Activated naive CD8-positive, alpha-beta T cell treated with anti-CD3 and anti-CD28 coated beads, Interleukin-2, amount 10 ng/mL, durations not matched to agents 7 days and 5 days (primary cell): ENCODE data around the gene ZNF831. TPM values are rescaled to one million over a fixed set of nuclear protein-coding genes. Genes with fewer than 3 reads are reported as not detected.
A peak's percentile ranks its signal among the peaks of the same experiment; 100 is the strongest.

Experiments used
- ATAC-seq: fragments of 150-1000 bp; cut with Tn5 transposase; one replicate; pipeline ENCODE4 v1.10.0; 2021; ENCODE audit warnings: low read depth, moderate library complexity
- POLR2A ChIA-PET: fragments of 350-600 bp; sonication (Branson Sonifier 250); formaldehyde crosslinking; loops from one replicate; lab custom pipeline; 2021; ENCODE audit warnings: antibody characterized with exemption; lab: Charles Lee
- DNase-seq: peaks from one replicate; pipeline ENCODE4 v3.0.0; 2021
- H3K27ac Mint-ChIP-seq: one replicate; pipeline ENCODE4 v1.8.0; 2022; ENCODE audit warnings: mild to moderate bottlenecking, mixed read lengths
- H3K27me3 Mint-ChIP-seq: one replicate; pipeline ENCODE4 v1.8.0; 2022; ENCODE audit warnings: mild to moderate bottlenecking, moderate library complexity, mixed read lengths
- H3K36me3 Mint-ChIP-seq: one replicate; pipeline ENCODE4 v1.8.0; 2021; ENCODE audit warnings: mild to moderate bottlenecking, mixed read lengths
- H3K4me1 Mint-ChIP-seq: one replicate; pipeline ENCODE4 v1.8.0; 2021; ENCODE audit warnings: mixed read lengths
- H3K4me3 Mint-ChIP-seq: one replicate; pipeline ENCODE4 v1.8.0; 2022; ENCODE audit warnings: mild to moderate bottlenecking, moderate library complexity, mixed read lengths
- H3K9me3 Mint-ChIP-seq: one replicate; pipeline ENCODE4 v1.8.0; 2021; ENCODE audit warnings: mixed read lengths
- total RNA-seq, 2 experiments: library from RNA; stranded (reverse); gene quantifications; one replicate each; pipeline ENCODE4 v1.2.3, GENCODE V29; 2021

ZNF831 gene
- total RNA-seq, 2 experiments from 2014 or later: 15.9 to 16.3 TPM

DNA sequence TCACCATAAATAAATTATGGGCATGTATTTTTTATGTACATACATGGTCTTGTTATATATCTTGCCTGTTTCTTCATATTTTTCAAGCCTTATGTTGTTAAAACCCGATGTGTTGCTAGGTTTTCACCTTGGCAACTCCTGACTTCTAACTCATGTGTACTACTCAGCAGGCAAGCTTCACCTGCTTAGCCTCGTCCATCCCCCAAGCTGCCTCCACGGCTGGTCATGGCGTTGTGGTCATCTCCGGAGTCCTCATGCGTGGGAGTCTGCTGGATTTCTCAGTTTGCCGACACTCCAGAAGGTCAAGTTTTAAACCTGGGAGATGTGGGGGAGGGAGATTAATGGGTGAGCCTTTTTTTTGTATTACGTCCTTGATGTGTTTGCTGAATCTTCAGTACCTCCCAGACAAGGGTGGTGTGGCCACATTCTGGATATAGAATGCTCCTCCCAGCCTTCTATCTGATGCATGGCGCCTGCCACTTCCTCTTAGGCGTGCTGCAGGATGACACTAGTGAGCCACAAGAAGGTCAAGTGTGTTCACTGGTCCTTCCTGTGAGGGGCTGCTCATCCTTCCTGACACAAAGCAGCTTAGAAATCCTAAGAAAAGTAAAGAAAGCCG lies 110.2 kb downstream of the ZNF831 start:
- no peak for DNase-seq
- H3K36me3 Mint-ChIP-seq: no peaks in the 10 kb centered on the region
- peak; percentile 76 for ATAC-seq
- peak overlapping the region; percentile 68 for H3K27ac Mint-ChIP-seq
- peak overlapping the region; percentile 4 for H3K4me3 Mint-ChIP-seq
- POLR2A ChIA-PET: no interaction called here
- H3K9me3 Mint-ChIP-seq: no peaks in the 10 kb centered on the region
- peaks cover 35% of the 10 kb centered on the region for H3K4me1 Mint-ChIP-seq
- H3K27me3 Mint-ChIP-seq: peaks cover 7% of the 10 kb centered on the region

DNA sequence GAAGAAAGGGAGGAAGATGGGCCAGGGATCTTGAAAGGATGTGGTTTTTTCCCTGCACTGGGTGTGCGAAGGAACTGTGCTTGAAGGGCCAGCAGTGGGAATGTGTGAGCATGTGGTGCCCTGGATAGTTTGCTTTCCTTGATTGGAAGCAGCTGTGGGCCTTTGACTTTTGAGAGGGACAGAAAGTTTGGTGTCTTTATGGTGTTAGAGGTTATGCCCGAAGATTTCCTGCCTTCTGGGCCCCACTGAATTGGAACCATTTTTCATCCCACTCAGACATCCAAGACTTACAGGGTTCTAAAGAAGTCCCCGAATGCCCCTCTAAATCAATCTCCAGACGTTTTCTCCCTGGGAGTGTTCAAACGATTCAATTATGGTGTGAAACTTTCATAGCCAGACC lies 113.3 kb downstream of the ZNF831 start:
- no peaks in the 10 kb centered on the region for H3K36me3 Mint-ChIP-seq

DNA sequence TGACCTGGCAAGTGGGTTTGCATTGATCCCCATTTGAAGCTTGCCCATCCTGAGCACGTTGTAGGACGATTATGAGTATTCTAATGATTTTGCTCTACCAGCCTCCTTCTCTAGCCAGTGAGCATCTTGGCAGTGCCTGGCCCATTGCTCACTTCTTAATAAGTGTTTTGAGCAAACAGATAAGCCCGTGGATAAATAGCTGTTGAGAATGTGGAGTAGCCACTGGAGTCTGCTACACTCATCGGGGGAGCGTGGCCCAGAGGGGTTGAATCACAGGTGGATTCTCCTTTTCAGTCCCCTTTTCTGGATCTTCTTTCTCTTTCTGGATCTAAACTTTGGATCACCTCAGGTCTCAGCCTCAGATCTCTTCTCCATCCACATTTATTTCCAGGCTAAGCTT lies 120.8 kb downstream of the ZNF831 start:
- Mint-ChIP-seq H3K4me1 (no peaks in the 10 kb centered on the region), H3K27ac (no peak overlapping the region), H3K9me3 (no peaks in the 10 kb centered on the region), H3K4me3 (no peak overlapping the region), H3K36me3 (no peaks in the 10 kb centered on the region), H3K27me3 (peaks cover 16% of the 10 kb centered on the region)
- POLR2A ChIA-PET: no interaction called here
- ATAC-seq (no peak), DNase-seq (no peak)

More for the DNA sequence above, 113.3 kb downstream of the ZNF831 start:
- peaks cover 5% of the 10 kb centered on the region for H3K27me3 Mint-ChIP-seq
- no peaks in the 10 kb centered on the region for H3K9me3 Mint-ChIP-seq
- ATAC-seq (no peak), DNase-seq (no peak)
- peak overlapping the region; percentile 21 for H3K27ac Mint-ChIP-seq
- POLR2A ChIA-PET: interaction anchor here (0.6 kb wide), 1 partner anchor 1636 kb away, joined by 4 read pairs; no protein-coding TSS in a partner anchor
- peaks cover 23% of the 10 kb centered on the region for H3K4me1 Mint-ChIP-seq
- no peak overlapping the region for H3K4me3 Mint-ChIP-seq

DNA sequence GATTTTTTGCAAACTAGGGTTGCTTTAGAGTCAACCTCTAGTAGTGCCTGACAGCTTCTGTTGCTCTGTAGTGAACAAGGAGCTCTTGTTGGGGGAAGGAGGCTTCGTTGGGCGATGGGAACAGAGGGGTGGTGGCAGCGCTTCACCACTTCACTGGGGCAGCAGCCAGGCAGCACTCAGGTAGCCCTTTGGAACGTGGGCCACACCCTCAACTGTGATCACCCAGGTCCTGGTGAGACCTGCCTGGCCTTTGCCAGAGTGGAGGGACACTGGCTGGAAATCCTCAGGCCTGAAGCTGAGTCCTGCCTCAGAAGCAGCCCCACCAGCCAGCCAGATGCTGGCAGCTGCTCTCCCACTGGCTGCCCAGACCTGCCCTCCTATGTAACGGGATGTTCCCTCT lies 126.4 kb downstream of the ZNF831 start:
- Mint-ChIP-seq H3K27ac (no peak overlapping the region), H3K36me3 (no peaks in the 10 kb centered on the region), H3K4me3 (no peak overlapping the region), H3K4me1 (peaks cover 3% of the 10 kb centered on the region), H3K27me3 (peaks cover 7% of the 10 kb centered on the region), H3K9me3 (no peaks in the 10 kb centered on the region)
- ATAC-seq (no peak), DNase-seq (no peak)
- POLR2A ChIA-PET: no interaction called here

DNA sequence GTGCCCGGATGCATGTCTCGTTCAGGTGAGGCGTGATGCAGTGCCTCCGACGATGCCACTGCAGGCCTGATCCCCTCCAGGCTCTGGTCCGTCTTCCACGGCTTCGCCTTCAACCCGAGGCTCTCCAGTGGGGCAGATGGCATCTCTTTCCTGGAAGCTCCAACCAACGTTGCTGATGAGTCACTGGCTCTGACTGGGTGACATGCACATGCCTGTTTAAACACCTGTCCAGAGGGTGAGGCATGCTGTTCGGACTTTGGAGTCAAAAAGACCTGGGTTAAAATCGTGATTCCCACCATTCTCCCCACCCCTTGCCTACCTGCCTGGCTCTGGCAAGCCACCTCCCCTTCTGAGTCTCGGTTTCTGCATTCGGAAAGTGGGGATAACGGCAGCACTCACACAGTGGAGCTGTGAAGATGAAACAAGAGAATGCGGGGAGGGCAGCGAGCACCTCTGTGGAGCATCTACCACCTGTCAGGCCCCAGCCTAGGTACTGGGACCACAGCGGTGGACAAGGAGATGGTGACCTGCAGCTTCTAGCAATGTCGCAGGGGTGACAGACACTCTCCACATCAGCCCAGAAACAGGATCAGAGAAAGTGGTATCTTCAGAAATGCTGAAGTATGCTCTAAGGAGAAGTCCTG lies 128.2 kb downstream of the ZNF831 start:
- no peak overlapping the region for H3K27ac Mint-ChIP-seq
- H3K4me1 Mint-ChIP-seq: peaks cover 3% of the 10 kb centered on the region
- ATAC-seq (no peak), DNase-seq (no peak)
- POLR2A ChIA-PET: no interaction called here
- peaks cover 21% of the 10 kb centered on the region for H3K27me3 Mint-ChIP-seq
- no peaks in the 10 kb centered on the region for H3K36me3 Mint-ChIP-seq
- no peak overlapping the region for H3K4me3 Mint-ChIP-seq
- H3K9me3 Mint-ChIP-seq: no peaks in the 10 kb centered on the region

- POLR2A ChIA-PET: no interaction called here
- Mint-ChIP-seq H3K9me3 (no peaks in the 10 kb centered on the region), H3K4me3 (no peak overlapping the region), H3K27me3 (peaks cover 46% of the 10 kb centered on the region), H3K27ac (no peak overlapping the region), H3K4me1 (peaks cover 3% of the 10 kb centered on the region), H3K36me3 (no peaks in the 10 kb centered on the region)
- ATAC-seq (no peak), DNase-seq (no peak)
Measured at GRCh38 chr20:59295531-59295930, 131.9 kb downstream of the ZNF831 start.

DNA sequence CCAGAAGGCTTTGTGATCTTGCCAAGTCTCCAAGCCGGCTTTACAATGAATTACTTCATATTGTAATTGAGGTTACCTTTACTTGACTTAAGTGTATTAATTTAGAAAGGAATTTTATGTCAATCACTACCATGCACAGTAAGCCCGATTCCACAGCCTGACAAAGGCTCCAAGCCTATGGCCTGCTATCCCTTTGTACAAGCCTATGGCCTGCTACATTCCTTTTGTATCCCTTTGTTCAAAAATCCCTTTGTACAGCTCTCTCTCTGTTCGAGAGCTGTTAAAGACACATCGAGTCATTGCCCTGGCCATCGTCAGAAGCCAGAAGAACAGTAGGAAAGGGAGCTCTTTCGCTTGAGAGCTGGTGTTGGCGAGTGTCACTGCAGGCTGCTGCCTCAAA lies 134.1 kb downstream of the ZNF831 start:
- DNase-seq (no peak), ATAC-seq (no peak)
- no peak overlapping the region for H3K4me3 Mint-ChIP-seq
- no peaks in the 10 kb centered on the region for H3K9me3 Mint-ChIP-seq
- POLR2A ChIA-PET: no interaction called here
- H3K27ac Mint-ChIP-seq: no peak overlapping the region
- H3K27me3 Mint-ChIP-seq: peaks cover 64% of the 10 kb centered on the region
- peaks cover 1% of the 10 kb centered on the region for H3K4me1 Mint-ChIP-seq
- H3K36me3 Mint-ChIP-seq: no peaks in the 10 kb centered on the region

GRCh38 chr20:59299945-59300332 lies 136.3 kb downstream of the ZNF831 start:
- Mint-ChIP-seq H3K27ac (no peak overlapping the region), H3K4me1 (peaks cover 2% of the 10 kb centered on the region), H3K4me3 (no peak overlapping the region), H3K36me3 (no peaks in the 10 kb centered on the region), H3K27me3 (peaks cover 75% of the 10 kb centered on the region), H3K9me3 (no peaks in the 10 kb centered on the region)
- no peak for DNase-seq
- POLR2A ChIA-PET: no interaction called here
- ATAC-seq: no peak

DNA sequence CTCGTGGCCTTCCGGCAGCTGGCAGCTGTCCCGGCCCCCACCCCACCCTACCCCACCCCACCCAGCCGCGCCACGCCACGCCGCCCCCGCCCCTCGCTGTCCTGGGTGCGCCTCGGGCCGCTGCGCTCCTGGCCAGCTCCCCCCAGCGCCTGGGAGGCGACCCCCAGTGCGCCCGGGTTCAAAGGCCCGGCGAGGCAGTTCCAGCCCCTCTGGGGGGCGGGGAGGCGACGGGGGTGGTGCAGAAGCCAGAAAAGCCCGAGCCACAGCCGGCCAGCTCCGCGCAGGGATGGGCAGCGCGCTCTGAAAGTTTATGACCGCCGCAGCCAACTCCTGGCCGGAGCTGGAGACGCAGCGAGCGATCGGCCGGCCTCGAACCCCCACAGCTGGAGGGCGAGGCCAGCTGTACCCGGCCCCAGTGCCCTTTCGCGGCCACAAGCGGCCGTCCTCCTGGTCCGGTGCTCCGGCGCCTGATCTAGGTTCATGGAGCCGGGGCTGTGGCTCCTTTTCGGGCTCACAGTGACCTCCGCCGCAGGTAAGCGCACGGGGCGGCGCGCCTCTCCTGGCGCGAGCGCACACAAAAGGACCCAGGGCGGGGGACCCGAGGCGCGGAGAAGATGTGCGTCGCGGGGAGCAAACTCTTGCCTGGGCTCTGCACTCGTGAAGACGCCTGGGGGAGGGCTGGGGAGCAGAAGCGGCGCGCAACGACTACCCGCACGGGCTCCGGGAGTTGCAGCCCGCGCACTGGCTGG lies 136.9 kb downstream of the ZNF831 start, which contains the start of gene EDN3:
Gene EDN3 (plus strand): TSS at position 279 of the 749 bp plus-strand sequence. CDS start 202 bp downstream, at position 481.
- ATAC-seq (no peak), DNase-seq (no peak)
- no peaks in the 10 kb centered on the region for H3K9me3 Mint-ChIP-seq
- H3K4me1 Mint-ChIP-seq: peaks cover 2% of the 10 kb centered on the region
- H3K27ac Mint-ChIP-seq: no peak within 1 kb of the TSS
- POLR2A ChIA-PET: no interaction called here
- H3K27me3 Mint-ChIP-seq: peaks cover 76% of the 10 kb centered on the region
- no peaks in the 10 kb centered on the region for H3K36me3 Mint-ChIP-seq
- H3K4me3 Mint-ChIP-seq: no peak within 1 kb of the TSS

DNA sequence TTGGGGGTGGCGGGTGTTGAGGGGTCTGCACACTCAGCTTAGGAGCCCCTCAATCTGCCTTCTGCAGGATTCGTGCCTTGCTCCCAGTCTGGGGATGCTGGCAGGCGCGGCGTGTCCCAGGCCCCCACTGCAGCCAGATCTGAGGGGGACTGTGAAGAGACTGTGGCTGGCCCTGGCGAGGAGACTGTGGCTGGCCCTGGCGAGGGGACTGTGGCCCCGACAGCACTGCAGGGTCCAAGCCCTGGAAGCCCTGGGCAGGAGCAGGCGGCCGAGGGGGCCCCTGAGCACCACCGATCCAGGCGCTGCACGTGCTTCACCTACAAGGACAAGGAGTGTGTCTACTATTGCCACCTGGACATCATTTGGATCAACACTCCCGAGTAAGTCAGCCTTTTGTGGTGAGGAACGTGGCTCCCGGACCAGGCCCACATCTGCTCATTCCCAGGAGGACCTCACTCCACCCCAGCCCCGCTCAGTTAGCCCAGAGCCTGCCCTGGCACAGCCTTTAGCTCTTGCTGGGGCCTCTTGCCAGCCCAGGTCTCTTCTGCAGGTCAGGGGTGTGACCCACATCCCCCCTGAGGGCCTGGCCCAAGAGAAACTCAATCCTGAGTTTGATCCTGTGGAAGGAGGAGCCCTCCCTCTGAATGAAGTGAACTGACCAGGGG lies 137.9 kb downstream of the ZNF831 start:
- H3K9me3 Mint-ChIP-seq: no peaks in the 10 kb centered on the region
- peaks cover 68% of the 10 kb centered on the region for H3K27me3 Mint-ChIP-seq
- no peak overlapping the region for H3K27ac Mint-ChIP-seq
- POLR2A ChIA-PET: no interaction called here
- ATAC-seq: no peak
- H3K36me3 Mint-ChIP-seq: no peaks in the 10 kb centered on the region
- no peak for DNase-seq
- H3K4me1 Mint-ChIP-seq: peaks cover 2% of the 10 kb centered on the region
- H3K4me3 Mint-ChIP-seq: no peak overlapping the region

- no peak overlapping the region for H3K4me3 Mint-ChIP-seq
- DNase-seq (no peak), ATAC-seq (no peak)
- no peak overlapping the region for H3K27ac Mint-ChIP-seq
- no peaks in the 10 kb centered on the region for H3K36me3 Mint-ChIP-seq
- peaks cover 7% of the 10 kb centered on the region for H3K4me1 Mint-ChIP-seq
- POLR2A ChIA-PET: no interaction called here
- H3K9me3 Mint-ChIP-seq: no peaks in the 10 kb centered on the region
- H3K27me3 Mint-ChIP-seq: peaks cover 46% of the 10 kb centered on the region
Measured at GRCh38 chr20:59305908-59306655, 142.5 kb downstream of the ZNF831 start.

- H3K36me3 Mint-ChIP-seq: no peaks in the 10 kb centered on the region
- no peak for ATAC-seq
- no peak for DNase-seq
- H3K4me3 Mint-ChIP-seq: no peak overlapping the region
- POLR2A ChIA-PET: no interaction called here
- peaks cover 7% of the 10 kb centered on the region for H3K4me1 Mint-ChIP-seq
- H3K27ac Mint-ChIP-seq: no peak overlapping the region
- no peaks in the 10 kb centered on the region for H3K9me3 Mint-ChIP-seq
- peaks cover 42% of the 10 kb centered on the region for H3K27me3 Mint-ChIP-seq
Measured at GRCh38 chr20:59307270-59307669, 143.6 kb downstream of the ZNF831 start.
